GM19463 (cell line): ENCODE data around the gene PCDHGB5.
"Not testable (repeated sequence)": the region's sequence is repeated elsewhere in the genome, so short reads cannot be mapped to it uniquely, and the experiment has no call there.

ENCODE experiments used
- ATAC-seq: cut with Tn5 transposase; IDR thresholded peaks from one replicate; pipeline ENCODE4 v1.9.1; 2021; ENCODE audit warnings: mild to moderate bottlenecking, moderate library complexity; ENCODE audit not compliant: unreplicated experiment

The PCDHGB5 gene

GRCh38 chr5:141375444-141376155, 22.1 kb upstream of the PCDHGB5 start:
- not testable (repeated sequence) for ATAC-seq

- no peak for ATAC-seq
Measured at GRCh38 chr5:141382469-141383294, 15.1 kb upstream of the PCDHGB5 start, which contains the start of gene PCDHGA7. Gene PCDHGA7 (plus strand): TSS chr5:141382742. CDS start chr5:141382900, 158 bp downstream.

GRCh38 chr5:141383345-141383744, 14.4 kb upstream of the PCDHGB5 start:
- ATAC-seq: no peak

GRCh38 chr5:141384471-141385267, 13.1 kb upstream of the PCDHGB5 start:
- no peak for ATAC-seq

- ATAC-seq: peak; percentile 56
Measured at GRCh38 chr5:141387557-141388311, 10.0 kb upstream of the PCDHGB5 start, which contains the start of gene PCDHGB4. Gene PCDHGB4 (plus strand): TSS chr5:141387698. CDS start chr5:141387885, 187 bp downstream.

GRCh38 chr5:141388661-141389060, 9.1 kb upstream of the PCDHGB5 start:
- ATAC-seq: no peak

- ATAC-seq: no peak
Measured at GRCh38 chr5:141389153-141390042, 8.3 kb upstream of the PCDHGB5 start.

- no peak for ATAC-seq
Measured at GRCh38 chr5:141392429-141393198, 5.1 kb upstream of the PCDHGB5 start, which contains the start of gene PCDHGA8. Gene PCDHGA8 (plus strand): TSS chr5:141392633. CDS start chr5:141392814, 181 bp downstream.

GRCh38 chr5:141393267-141393666, 4.5 kb upstream of the PCDHGB5 start:
- no peak for ATAC-seq

- ATAC-seq: not testable (repeated sequence)
Measured at GRCh38 chr5:141394401-141395187, 3.2 kb upstream of the PCDHGB5 start.

- ATAC-seq: no peak
Measured at GRCh38 chr5:141398608-141399007, 861 bp downstream of the PCDHGB5 start.

GRCh38 chr5:141399555-141400258, 2.0 kb downstream of the PCDHGB5 start:
- no peak for ATAC-seq

- no peak for ATAC-seq
Measured at GRCh38 chr5:141402553-141403243, 5.0 kb downstream of the PCDHGB5 start, which contains the start of gene PCDHGA9. Gene PCDHGA9 (plus strand): TSS chr5:141402778. CDS start chr5:141402953, 175 bp downstream.

- ATAC-seq: no peak
Measured at GRCh38 chr5:141403387-141403786, 5.6 kb downstream of the PCDHGB5 start.

GRCh38 chr5:141407790-141408505, 10.2 kb downstream of the PCDHGB5 start, which contains the start of gene PCDHGB6:
Gene PCDHGB6 (plus strand): TSS chr5:141408021. CDS start chr5:141408203, 182 bp downstream.
- ATAC-seq: peak; percentile 85
